HepG2 (cell line): ENCODE measurements around the gene FSIP1. TPM values are rescaled to one million over a fixed set of nuclear protein-coding genes. Genes with fewer than 3 reads are reported as not detected.

Experiments used
- ATAC-seq: fragments of 200-7000 bp; cut with Tn5 transposase; 3 replicates; pipeline ENCODE4 v1.9.1; 2020; ENCODE audit warnings: mild to moderate bottlenecking, moderate library complexity
- BruUV-seq: library from RNA; stranded (reverse); fragments of 400-500 nt; replicated peaks from 2 replicates; lab custom pipeline; 2021; lab: Mats Ljungman, UMichigan
- CTCF ChIA-PET: fragments of 300-600 bp; formaldehyde crosslinking; extraction: SDS; loops from one replicate; lab custom pipeline; 2021; ENCODE audit warnings: low total read pairs, inconsistent platforms, low intra/inter-chr PET ratio; lab: Yijun Ruan, JAX
- POLR2A ChIA-PET: fragments of 350-600 bp; sonication (Branson Sonifier 250); formaldehyde crosslinking; loops from one replicate; lab custom pipeline; 2020; ENCODE audit warnings: antibody characterized with exemption, inconsistent platforms; lab: Yijun Ruan, JAX
- DNase-seq: peaks from one replicate; pipeline ENCODE4 v3.0.0-alpha.2; 2015; ENCODE audit warnings: low spot score
- FAIRE-seq: peaks from 3 replicates; lab custom pipeline; 2011; peaks lifted over from hg19 to GRCh38; lab: Jason Lieb, UNC
- H2AFZ ChIP-seq: one replicate; pipeline ENCODE4 v1.6.1; 2011; ENCODE audit warnings: low read length, inconsistent platforms
- H3K27ac ChIP-seq: fragments of 300-600 bp; 3 replicates; pipeline ENCODE4 v1.8.0; 2011; ENCODE audit warnings: mixed run types, mild to moderate bottlenecking, mixed read lengths, low read length, inconsistent platforms; ENCODE audit not compliant: insufficient read depth; ENCODE audit errors: extremely low read length
- H3K27me3 ChIP-seq, 2 experiments: fragments of 200-600 bp in 1 of 2; 2 replicates in 1 of 2; 3 replicates in 1 of 2; pipeline versions ENCODE4 v1.6.0 to v1.8.0; 2011; ENCODE audit warnings: low read length in 2 of 2, mild to moderate bottlenecking in 2 of 2, moderate library complexity in 2 of 2, inconsistent platforms in 1 of 2; ENCODE audit not compliant: insufficient read depth in 2 of 2, control insufficient read depth in 1 of 2
- H3K36me3 ChIP-seq, 2 experiments: fragments of 200-600 bp in 1 of 2; replicated peaks in 1 of 2; 2 replicates in 1 of 2; 3 replicates in 1 of 2; pipeline versions ENCODE4 v1.5.1 to v1.8.0; 2011; ENCODE audit warnings: low read length in 2 of 2, inconsistent platforms in 1 of 2; ENCODE audit not compliant: insufficient read depth in 2 of 2, control insufficient read depth in 1 of 2
- H3K4me1 ChIP-seq: 2 replicates; pipeline ENCODE4 v1.5.1; 2012; ENCODE audit warnings: low read length, inconsistent platforms; ENCODE audit not compliant: insufficient read depth
- H3K4me2 ChIP-seq: 2 replicates; pipeline ENCODE4 v1.6.0; 2011; ENCODE audit warnings: low read depth, low read length, inconsistent platforms
- H3K4me3 ChIP-seq, 3 experiments: fragments of 200-600 bp in 1 of 3; sonication (generic), shearing (Covaris generic) in 1 of 3; replicated peaks in 1 of 3; 2 replicates each; pipeline ENCODE4 v1.5.1; 2011 to 2016; ENCODE audit warnings: low read length in 3 of 3, inconsistent platforms in 2 of 3, low read depth in 2 of 3, mild to moderate bottlenecking in 2 of 3, control low read depth in 1 of 3, mixed read lengths in 1 of 3; ENCODE audit not compliant: insufficient read depth in 1 of 3
- H3K79me2 ChIP-seq: one replicate; pipeline ENCODE4 v1.6.1; 2011; ENCODE audit warnings: low read length, inconsistent platforms; ENCODE audit not compliant: insufficient read depth
- H3K9ac ChIP-seq: 2 replicates; pipeline ENCODE4 v1.6.0; 2011; ENCODE audit warnings: mild to moderate bottlenecking, low read depth, low read length, inconsistent platforms; ENCODE audit not compliant: insufficient read depth
- H3K9me3 ChIP-seq: 2 replicates; pipeline ENCODE4 v1.5.1; 2012; ENCODE audit warnings: mild to moderate bottlenecking, low read length
- H4K20me1 ChIP-seq: 2 replicates; pipeline ENCODE4 v1.6.0; 2011; ENCODE audit warnings: inconsistent platforms, mild to moderate bottlenecking, low read length, moderate library complexity; ENCODE audit not compliant: insufficient read depth
- ARNT ChIP-seq: fragments of 450-650 bp; IDR thresholded peaks from 2 replicates; pipeline ENCODE4 v1.6.1; 2017
- ATM ChIP-seq: fragments of 450-650 bp; IDR thresholded peaks from 2 replicates; pipeline ENCODE4 v1.7.1; 2017; ENCODE audit warnings: mild to moderate bottlenecking, borderline replicate concordance
- CREM ChIP-seq, 2 experiments: sonication (generic) in 1 of 2; formaldehyde crosslinking in 1 of 2; IDR thresholded peaks; 2 replicates each; pipeline versions ENCODE4 v1.4.0 to v1.6.1; 2016 to 2020; ENCODE audit warnings: antibody characterized with exemption in 1 of 2, mild to moderate bottlenecking in 1 of 2, missing genetic modification reagents in 1 of 2
- GATAD2A ChIP-seq: IDR thresholded peaks from 2 replicates; pipeline ENCODE4 v1.6.1; 2016
- GPN1 ChIP-seq: sonication (generic); formaldehyde crosslinking; IDR thresholded peaks from 2 replicates; pipeline ENCODE4 v1.5.1; 2020; ENCODE audit warnings: missing genetic modification reagents, borderline replicate concordance
- HNF1A ChIP-seq, 2 experiments: sonication (generic) in 1 of 2; formaldehyde crosslinking in 1 of 2; IDR thresholded peaks; 2 replicates each; pipeline versions ENCODE4 v1.4.0 to v1.6.1; 2016 to 2020; ENCODE audit warnings: borderline replicate concordance in 1 of 2, low read depth in 1 of 2, mild to moderate bottlenecking in 1 of 2, missing genetic modification reagents in 1 of 2
- KLF9 ChIP-seq: IDR thresholded peaks from 2 replicates; pipeline ENCODE4 v1.6.1; 2016; ENCODE audit warnings: low read depth
- PATZ1 ChIP-seq: sonication (generic); formaldehyde crosslinking; IDR thresholded peaks from 2 replicates; pipeline ENCODE4 v1.4.0; 2020; ENCODE audit warnings: missing genetic modification reagents
- ZBTB33 ChIP-seq: sonication (generic); formaldehyde crosslinking; IDR thresholded peaks from 2 replicates; pipeline ENCODE4 v1.4.0; 2020; ENCODE audit warnings: missing genetic modification reagents
- ZNF101 ChIP-seq: sonication (generic); formaldehyde crosslinking; IDR thresholded peaks from 2 replicates; pipeline ENCODE4 v1.4.0; 2020; ENCODE audit warnings: mild to moderate bottlenecking, low read depth, missing genetic modification reagents, borderline replicate concordance
- WGBS: methylation state at CpG from one replicate; pipeline ENCODE4 v1.1.6; 2017; ENCODE audit warnings: low lambda C conversion rate; 5-methylcytosine and 5-hydroxymethylcytosine counted together
- in situ Hi-C: cut with HindIII; loops from 2 replicates; pipeline ENCODE4 v1.10.0; 2017; ENCODE audit warnings: low pct_unique_long_range_greater_than_20kb; ENCODE audit not compliant: extremely low pct_ligation_motif_present
- intact Hi-C: fragments of 100-400 bp; cut with micrococcal nuclease; formaldehyde crosslinking; loops from one replicate; pipeline ENCODE4 v1.10.0; 2022; ENCODE audit not compliant: unreplicated experiment
- polyA plus RNA-seq, 8 experiments: library from polyadenylated mRNA; depleted of rRNA in 3 of 8; stranded (reverse) in 7 of 8; unstranded in 1 of 8; fragments of >200 nt; fragmentation: Illumina TruSeq in 4 of 8; extraction: Trizol in 4 of 8; gene quantifications; 2 replicates each; pipeline versions ENCODE4 v1.2.1 to v1.2.3, GENCODE V29; 2011 to 2016; ENCODE audit warnings: low read depth in 4 of 8, missing spikeins in 1 of 8, mixed read lengths in 1 of 8; ENCODE audit not compliant: insufficient read depth in 1 of 8
- total RNA-seq, 5 experiments: library from RNA; depleted of rRNA; stranded (reverse); fragments of >200 nt; fragmentation: Illumina TruSeq; extraction: Trizol; gene quantifications; 2 replicates each; pipeline ENCODE4 v1.2.3, GENCODE V29; 2016; ENCODE audit warnings: low read depth in 1 of 5

FSIP1 gene
- total and polyA plus RNA-seq, 2 of the 13 experiments (the other 11 are each of a cell fraction or from before 2014, with no cell fraction given), result 0.18 TPM; not detected in 1

GRCh38 chr15:39608185-39609139, 174.2 kb downstream of the FSIP1 start:
- Histone ChIP-seq H2AFZ (no peak overlapping the region), H4K20me1 (no peaks in the 10 kb centered on the region), H3K79me2 (no peaks in the 10 kb centered on the region), H3K9ac (no peak overlapping the region), H3K36me3 (no peaks in the 10 kb centered on the region), H3K4me2 (no peak overlapping the region), H3K27ac (no peak overlapping the region), H3K4me1 (no peaks in the 10 kb centered on the region), H3K4me3 (no peak overlapping the region), H3K9me3 (peaks cover 10% of the 10 kb centered on the region; the same call in 1 of the 2 replicates), H3K27me3 (peaks cover 1 to 5% of the 10 kb centered on the region in 2 experiments; a peak in 2 of 5 replicates)
- ATAC-seq, result no peak
- no peak for FAIRE-seq
- no peak for TF ChIP-seq KLF9 (CRISPR knock-in tag)
- TF ChIP-seq ATM, result no peak
- no peak for TF ChIP-seq PATZ1
- no peak for TF ChIP-seq GATAD2A (CRISPR knock-in tag)
- no peak for TF ChIP-seq ZNF101 (CRISPR knock-in tag)
- TF ChIP-seq HNF1A (IDR thresholded peaks at IDR 0.05; ENCODE audit: low read depth), result no peak
- no peak for TF ChIP-seq HNF1A (CRISPR knock-in tag; IDR thresholded peaks at IDR 0.05; ENCODE audit: borderline replicate concordance)
- TF ChIP-seq GPN1 (CRISPR knock-in tag), result no peak
- TF ChIP-seq ARNT, result no peak
- no peak for TF ChIP-seq ZBTB33 (CRISPR knock-in tag)
- TF ChIP-seq CREM (IDR thresholded peaks at IDR 0.05), result no peak
- TF ChIP-seq CREM (CRISPR knock-in tag; IDR thresholded peaks at IDR 0.05), result no peak
- no TSS peak for BruUV-seq
- POLR2A ChIA-PET, result no interaction called here
- DNase-seq, result no peak
- intact Hi-C loops (no loop called here), in situ Hi-C loops (loop anchor here (10.0 kb wide), 1 partner anchor 156 kb away; no protein-coding TSS in a partner anchor)
- 25% methylated on average over 2 of the region's 2 CpGs for WGBS
- CTCF ChIA-PET, result no interaction called here
